ENCODE data around the gene USP25.

Gene USP25

GRCh38 chr21:15751037-15751436 is 21.3 kb downstream of the USP25 start:
- no peak for TF ChIP-seq CTCF (IDR thresholded peaks at IDR 0.05)
- no peak overlapping the region for H3K4me3 ChIP-seq
- no peak for DNase-seq (ENCODE audit: low spot score)
- no peak overlapping the region for H3K27ac ChIP-seq

GRCh38 chr21:15751546-15751945 is 21.8 kb downstream of the USP25 start:
- Histone ChIP-seq H3K27ac (no peak overlapping the region), H3K4me3 (no peak overlapping the region)
- no peak for DNase-seq (ENCODE audit: low spot score)
- no peak for TF ChIP-seq CTCF (IDR thresholded peaks at IDR 0.05)

- no peak for DNase-seq (ENCODE audit: low spot score)
- no peak overlapping the region for H3K4me3 ChIP-seq
- H3K27ac ChIP-seq = no peak overlapping the region
- no peak for TF ChIP-seq CTCF (IDR thresholded peaks at IDR 0.05)
These were observed 23.1 kb downstream of the USP25 start for GRCh38 chr21:15752763-15753407.

- H3K4me3 ChIP-seq = no peak overlapping the region
- H3K27ac ChIP-seq = no peak overlapping the region
- TF ChIP-seq CTCF (IDR thresholded peaks at IDR 0.05) = no peak
- DNase-seq (ENCODE audit: low spot score) = no peak
These were observed 24.0 kb downstream of the USP25 start for GRCh38 chr21:15753741-15754140.

- no peak overlapping the region for H3K4me3 ChIP-seq
- H3K27ac ChIP-seq = no peak overlapping the region
- no peak for TF ChIP-seq CTCF (IDR thresholded peaks at IDR 0.05)
- DNase-seq (ENCODE audit: low spot score) = no peak
These were observed 24.9 kb downstream of the USP25 start for GRCh38 chr21:15754640-15755039.

- no peak overlapping the region for H3K4me3 ChIP-seq
- DNase-seq (ENCODE audit: low spot score) = no peak
- TF ChIP-seq CTCF (IDR thresholded peaks at IDR 0.05) = no peak
- no peak overlapping the region for H3K27ac ChIP-seq
These were observed 25.3 kb downstream of the USP25 start for GRCh38 chr21:15755125-15755524.

- DNase-seq (ENCODE audit: low spot score) = no peak
- Histone ChIP-seq H3K27ac (no peak overlapping the region), H3K4me3 (no peak overlapping the region)
- TF ChIP-seq CTCF (IDR thresholded peaks at IDR 0.05) = no peak
These were observed 29.7 kb downstream of the USP25 start for GRCh38 chr21:15759469-15759868.

Measured in coronary artery (tissue), 2 donors.